Inflammatory macrophage treated with lipopolysaccharide for 1 hour (primary cell): ENCODE results near the gene RRAD.
"Not testable (repeated sequence)": the region's sequence is repeated elsewhere in the genome, so short reads cannot be mapped to it uniquely, and the experiment has no call there.

Experiments
- DNase-seq, 2 donors: peaks; one replicate each; pipeline ENCODE4 v3.0.0-alpha.2; 2020 to 2022

RRAD gene

GRCh38 chr16:66898207-66898606, 27.1 kb downstream of the RRAD start:
- DNase-seq = no peak

GRCh38 chr16:66896682-66897081, 28.7 kb downstream of the RRAD start:
- DNase-seq = not testable (repeated sequence)

DNA sequence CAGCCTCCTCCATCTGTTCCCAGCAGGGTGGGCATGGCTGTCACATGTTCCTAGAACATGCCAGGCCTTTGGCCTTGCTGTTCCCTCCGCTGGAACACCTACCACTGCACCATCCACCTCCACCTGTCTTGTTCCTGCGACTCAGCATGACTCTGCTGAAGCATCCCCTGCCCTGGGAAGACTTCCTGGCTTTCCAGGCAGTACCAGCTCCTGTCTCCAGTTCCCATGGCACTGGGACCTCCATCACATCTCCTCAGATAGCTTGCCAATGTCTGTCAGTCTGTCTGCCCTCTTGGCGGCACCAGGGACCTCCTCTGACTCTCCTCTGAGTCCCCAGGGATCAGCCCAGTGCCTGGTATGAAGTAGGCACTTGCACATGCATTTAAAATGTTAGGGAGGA, 29.3 kb downstream of the RRAD start:
- DNase-seq = no peak

GRCh38 chr16:66895689-66895979, 29.7 kb downstream of the RRAD start:
- no peak for DNase-seq

GRCh38 chr16:66894948-66895688, 30.2 kb downstream of the RRAD start:
- DNase-seq = peak; percentile 60 to 83

- DNase-seq = no peak
These were observed 31.3 kb downstream of the RRAD start for GRCh38 chr16:66894055-66894454.

GRCh38 chr16:66891797-66892196, 33.5 kb downstream of the RRAD start:
- DNase-seq = no peak

DNA sequence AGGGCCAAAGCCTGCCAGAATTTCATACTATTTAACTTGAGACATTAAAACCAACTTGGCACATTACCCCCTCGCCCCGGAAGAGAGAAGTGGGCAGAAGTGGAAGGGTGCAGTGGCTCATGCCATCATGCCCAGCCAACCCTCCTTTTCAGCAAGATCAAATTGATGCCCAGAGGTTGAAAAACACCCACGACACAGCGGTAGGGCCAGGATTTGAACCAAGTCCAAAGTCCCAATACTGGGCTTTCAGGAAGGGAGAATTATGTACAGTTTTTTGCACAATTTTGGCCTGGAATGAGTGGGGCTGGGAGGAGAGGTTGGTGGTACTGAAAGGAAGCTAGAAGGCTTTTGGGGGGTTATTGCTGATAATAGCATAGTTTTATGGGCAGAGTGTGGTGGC, 34.0 kb downstream of the RRAD start:
- no peak for DNase-seq

DNA sequence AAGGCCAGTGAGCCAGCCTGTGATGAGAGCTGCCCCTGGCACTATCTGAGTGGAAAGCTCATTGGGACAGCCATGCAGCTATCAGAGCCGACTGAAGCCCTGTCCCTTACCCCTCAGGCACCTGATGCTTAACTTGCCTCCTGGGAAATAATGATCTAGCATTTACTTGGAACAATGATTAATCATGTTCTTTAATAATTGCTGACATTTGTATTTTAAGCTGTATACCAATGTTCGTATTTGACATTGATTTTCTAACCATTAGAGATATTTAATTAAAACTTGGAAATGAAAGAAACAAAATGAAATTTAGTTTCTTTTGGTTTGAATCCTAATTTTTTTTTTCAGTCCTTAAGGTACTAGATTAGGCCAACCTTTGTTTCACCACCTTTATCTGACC, 34.5 kb downstream of the RRAD start:
- no peak for DNase-seq

GRCh38 chr16:66889622-66890021, 35.7 kb downstream of the RRAD start:
- no peak for DNase-seq

DNA sequence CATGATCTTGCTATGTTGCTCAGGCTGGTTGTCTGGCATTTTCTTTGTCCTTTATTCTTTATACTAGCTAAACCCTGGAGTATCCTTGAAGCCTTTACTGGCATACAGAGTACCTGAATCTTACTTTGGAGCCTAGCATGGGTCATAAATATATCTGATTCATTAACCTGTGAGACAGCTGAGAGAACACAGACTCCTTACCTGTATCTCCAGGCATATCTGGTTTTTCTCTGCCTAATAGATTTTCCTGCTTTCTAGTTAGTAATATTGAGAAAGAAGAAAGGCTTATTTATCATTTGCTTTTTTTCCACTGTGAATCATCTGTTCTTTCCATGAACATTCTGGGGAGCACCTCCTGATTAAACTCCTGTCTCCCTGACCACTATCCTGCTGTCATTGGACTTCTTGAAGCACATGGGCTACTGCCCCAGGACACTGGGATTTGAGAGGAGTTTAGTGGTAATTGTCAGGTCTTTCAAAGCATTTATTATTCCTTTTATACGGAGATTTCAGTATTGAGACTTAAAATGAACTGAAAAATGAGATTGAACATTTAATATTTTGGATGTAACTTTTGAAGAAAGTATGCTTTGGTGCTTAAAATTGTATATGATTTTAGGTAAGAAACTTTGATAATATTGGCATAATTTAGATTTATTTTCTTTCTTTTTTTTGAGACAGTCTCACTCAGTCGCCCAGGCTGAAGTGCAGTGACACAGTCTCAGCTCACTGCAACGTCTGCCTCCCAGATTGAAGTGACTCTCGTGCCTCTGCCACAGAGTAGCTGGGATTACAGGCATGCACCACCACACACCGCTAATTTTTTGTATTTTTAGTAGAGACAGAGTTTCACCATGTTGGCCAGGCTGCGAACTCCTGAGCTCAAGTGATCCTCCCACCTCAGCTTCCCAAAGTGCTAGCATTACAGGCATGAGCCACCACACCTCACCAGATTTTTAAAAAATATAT, 36.4 kb downstream of the RRAD start:
- DNase-seq = no peak

DNA sequence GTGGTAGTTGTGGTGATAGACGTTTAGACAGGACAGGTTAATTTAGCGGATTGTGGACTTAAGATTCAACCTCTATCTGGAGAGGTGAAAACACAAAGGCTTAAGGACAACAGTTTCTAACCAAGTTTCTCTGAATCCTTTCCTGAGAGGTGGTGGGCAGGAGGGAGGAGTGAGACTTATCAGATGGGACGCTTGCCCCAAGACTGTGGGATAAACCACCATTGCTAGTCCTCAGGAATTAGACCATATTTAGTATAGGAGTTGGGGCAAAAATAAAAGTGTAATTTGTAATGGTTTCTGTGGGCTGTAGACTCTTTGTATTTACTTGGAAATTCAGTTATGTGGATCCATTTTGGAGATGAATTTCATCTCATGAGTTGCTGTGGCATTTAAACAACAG, 38.4 kb downstream of the RRAD start:
- DNase-seq = no peak

DNA sequence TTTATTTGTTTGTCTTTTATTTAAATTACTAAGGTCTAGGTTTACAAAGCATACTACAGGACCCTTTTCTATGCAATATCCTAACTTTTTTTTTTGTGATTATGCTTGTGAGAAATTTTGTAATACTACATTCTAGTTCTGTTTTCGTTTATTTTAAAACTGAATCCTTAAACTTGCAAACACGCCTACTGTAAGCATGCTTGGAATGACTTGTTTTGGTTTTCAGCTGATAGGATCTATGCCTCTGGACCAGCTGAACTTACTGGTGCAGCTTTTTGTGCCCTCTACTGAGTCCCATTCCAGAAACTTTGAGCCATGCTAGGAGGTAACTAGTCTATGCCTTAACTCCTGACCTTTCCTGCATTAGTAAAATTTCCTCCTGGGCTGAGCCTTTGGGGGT, 39.0 kb downstream of the RRAD start:
- no peak for DNase-seq

DNA sequence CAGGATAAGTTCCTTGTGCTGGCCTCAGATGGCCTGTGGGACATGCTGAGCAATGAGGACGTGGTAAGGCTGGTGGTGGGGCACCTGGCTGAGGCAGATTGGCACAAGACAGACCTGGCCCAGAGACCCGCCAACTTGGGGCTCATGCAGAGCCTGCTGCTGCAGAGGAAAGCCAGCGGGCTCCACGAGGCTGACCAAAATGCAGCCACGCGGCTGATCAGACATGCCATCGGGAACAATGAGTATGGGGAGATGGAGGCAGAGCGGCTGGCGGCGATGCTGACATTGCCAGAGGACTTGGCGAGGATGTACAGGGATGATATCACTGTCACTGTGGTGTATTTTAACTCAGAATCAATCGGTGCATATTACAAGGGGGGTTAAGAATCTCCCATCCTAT, 39.8 kb downstream of the RRAD start:
- DNase-seq = no peak

DNA sequence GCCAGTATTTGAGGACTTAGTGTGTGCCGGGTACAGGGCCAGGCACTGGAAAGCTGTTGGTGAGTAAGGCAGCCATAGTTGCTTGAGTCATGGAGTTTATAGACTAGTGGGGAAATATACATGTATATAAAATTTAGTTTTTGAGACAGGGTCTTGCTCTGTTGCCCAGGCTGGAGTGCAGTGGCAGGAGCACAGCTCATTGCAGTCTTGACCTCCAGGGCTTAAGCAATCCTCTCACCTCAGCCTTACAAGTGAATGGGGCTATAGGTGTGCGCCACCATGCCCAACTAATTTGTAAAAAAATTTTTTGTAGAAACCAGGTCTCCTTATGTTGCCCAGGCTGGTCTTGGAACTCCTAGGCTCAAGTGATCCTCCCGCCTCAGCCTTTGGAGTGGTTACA, 42.6 kb downstream of the RRAD start:
- DNase-seq = no peak

GRCh38 chr16:66881964-66882508, 43.3 kb downstream of the RRAD start:
- no peak for DNase-seq

GRCh38 chr16:66881560-66881959, 43.8 kb downstream of the RRAD start:
- no peak for DNase-seq

DNA sequence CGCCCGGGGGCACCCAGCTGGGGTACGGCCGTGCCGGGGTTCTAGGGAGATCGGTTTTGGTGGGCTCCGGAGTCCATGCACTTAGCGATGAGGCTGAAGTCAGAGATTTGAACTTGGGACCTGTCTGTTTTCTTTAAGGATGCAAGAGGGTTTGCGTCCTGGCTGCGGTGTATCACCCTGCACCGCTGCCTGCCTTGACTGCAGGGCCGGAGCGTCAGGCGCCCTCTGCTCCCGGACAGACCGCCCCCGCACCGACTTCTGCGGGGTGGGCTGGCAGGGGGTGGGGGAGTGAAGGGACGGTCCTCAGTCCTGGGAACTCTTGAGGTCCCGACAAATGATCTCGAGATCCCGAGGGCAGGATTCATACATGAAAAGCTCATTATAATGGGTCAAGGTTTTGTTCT, 44.3 kb downstream of the RRAD start:
- DNase-seq = no peak

- DNase-seq = peak; percentile 83 to 95
These were observed 44.9 kb downstream of the RRAD start, which contains the start of gene PDP2 for GRCh38 chr16:66880288-66881013. Gene PDP2, plus strand, starts transcription at chr16:66880515. Its CDS starts 3,770 bp downstream, at chr16:66884285.

DNA sequence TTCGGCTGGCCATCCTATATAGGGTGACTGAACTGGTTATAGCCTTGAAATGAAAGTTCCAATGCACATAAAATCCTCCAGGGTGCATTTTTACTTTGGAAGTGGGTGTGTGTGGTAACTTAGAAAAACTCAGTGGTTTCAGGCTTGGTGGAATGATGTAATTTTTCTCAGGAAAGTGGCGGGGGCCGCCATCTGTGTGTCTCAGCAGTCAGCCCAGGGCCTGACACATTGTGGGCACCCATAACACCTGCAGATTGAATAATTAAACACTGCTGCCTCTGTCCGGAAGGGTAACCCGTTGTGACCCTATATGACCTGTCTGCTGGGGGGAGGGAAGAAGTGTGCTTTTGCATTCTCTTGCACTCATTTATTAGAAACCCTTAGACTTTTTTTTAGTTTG, 47.3 kb downstream of the RRAD start:
- peak; percentile 81 to 83 for DNase-seq

DNA sequence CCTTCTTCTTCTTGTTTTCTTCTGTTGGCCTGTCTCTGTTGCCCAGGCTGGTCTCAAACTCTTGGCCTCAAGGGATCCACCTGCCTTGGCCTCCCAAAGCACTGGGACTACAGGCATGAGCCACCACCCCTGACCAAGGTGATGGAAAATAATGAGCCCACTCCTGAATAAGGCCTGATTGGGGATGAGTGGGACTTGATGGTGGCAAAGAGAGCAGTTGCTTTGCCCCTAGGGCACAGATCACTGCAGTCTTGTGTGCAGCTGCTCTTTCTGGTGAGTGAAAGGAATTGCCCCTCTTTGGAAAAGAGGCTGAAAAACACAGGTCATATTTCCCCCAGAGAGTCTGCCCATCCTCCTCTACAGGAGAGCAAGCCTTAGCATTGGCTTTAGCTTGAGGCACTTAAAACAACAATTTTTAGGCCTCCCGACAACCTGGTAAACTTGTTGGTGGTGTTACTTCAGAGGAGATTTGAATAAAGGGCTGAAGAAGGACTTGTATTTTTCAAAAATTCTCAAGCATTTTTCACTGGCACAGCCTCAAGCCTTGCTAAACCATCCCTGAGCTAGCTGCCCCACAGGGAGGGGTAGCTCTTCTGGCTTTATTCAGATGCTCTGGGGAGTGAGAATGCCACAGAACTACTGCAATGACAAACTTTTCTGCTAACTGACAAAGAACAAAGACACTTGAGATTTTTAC, 51.1 kb downstream of the RRAD start:
- DNase-seq = no peak

GRCh38 chr16:66873685-66874055, 51.7 kb downstream of the RRAD start:
- DNase-seq = no peak
